ENCODE data around the gene MRPL10.

Gene MRPL10

GRCh38 chr17:47830396-47831002 is 842 bp downstream of the MRPL10 start:
- no peak overlapping the region for H2AFZ ChIP-seq (ENCODE audit: low read length)
- no peaks in the 10 kb centered on the region for H3K27me3 ChIP-seq (replicated peaks; ENCODE audit: insufficient read depth, low read length)
- peak overlapping the region; percentile 71; the same call in 1 of the 2 replicates for H3K9ac ChIP-seq (ENCODE audit: low read length)
- H3K9me2 ChIP-seq (replicated peaks; ENCODE audit: insufficient read depth, low read length): no peaks in the 10 kb centered on the region
- DNase-seq: no peak
- peaks cover 4% of the 10 kb centered on the region; the same call in 1 of the 2 replicates for H3F3A ChIP-seq (ENCODE audit: insufficient read depth, low read length)
- no peaks in the 10 kb centered on the region for H3K9me3 ChIP-seq (replicated peaks; ENCODE audit: insufficient read depth, low read length)
- H3K79me2 ChIP-seq (ENCODE audit: low read length): peaks cover 31% of the 10 kb centered on the region
- no peak for TF ChIP-seq CTCF (IDR thresholded peaks at IDR 0.05; ENCODE audit: low read length)
- no peak for TF ChIP-seq EZH2 (optimal IDR thresholded peaks at IDR 0.05; ENCODE audit: low read depth, low read length)
- TF ChIP-seq EZH2phosphoT487 (IDR thresholded peaks at IDR 0.05; ENCODE audit: low read length): no peak
- H3K36me3 ChIP-seq (replicated peaks; ENCODE audit: insufficient read depth, low read length): no peaks in the 10 kb centered on the region
- peak overlapping the region; percentile 69; the same call in 1 of the 2 replicates for H3K27ac ChIP-seq (ENCODE audit: low read length)
- H3K4me2 ChIP-seq (ENCODE audit: low read depth, low read length): peak overlapping the region; percentile 64
- H3K4me3 ChIP-seq (ENCODE audit: low read length): peak overlapping the region; percentile 83
- H3K4me1 ChIP-seq (ENCODE audit: low read length): peaks cover 14% of the 10 kb centered on the region
- no peaks in the 10 kb centered on the region for H4K20me1 ChIP-seq (ENCODE audit: insufficient read depth, low read length)

- H3F3A ChIP-seq (ENCODE audit: insufficient read depth, low read length): peaks cover 4% of the 10 kb centered on the region; the same call in 1 of the 2 replicates
- peaks cover 14% of the 10 kb centered on the region for H3K4me1 ChIP-seq (ENCODE audit: low read length)
- H3K9me2 ChIP-seq (replicated peaks; ENCODE audit: insufficient read depth, low read length): no peaks in the 10 kb centered on the region
- DNase-seq: peak; percentile 29
- peak overlapping the region; percentile 83; the same call in 1 of the 2 replicates for H3K4me3 ChIP-seq (ENCODE audit: low read length)
- no peaks in the 10 kb centered on the region for H3K36me3 ChIP-seq (replicated peaks; ENCODE audit: insufficient read depth, low read length)
- no peaks in the 10 kb centered on the region for H3K27me3 ChIP-seq (replicated peaks; ENCODE audit: insufficient read depth, low read length)
- H3K79me2 ChIP-seq (ENCODE audit: low read length): peaks cover 31% of the 10 kb centered on the region
- no peak for TF ChIP-seq EZH2phosphoT487 (IDR thresholded peaks at IDR 0.05; ENCODE audit: low read length)
- TF ChIP-seq EZH2 (optimal IDR thresholded peaks at IDR 0.05; ENCODE audit: low read depth, low read length): no peak
- TF ChIP-seq CTCF (IDR thresholded peaks at IDR 0.05; ENCODE audit: low read length): no peak
- H3K9me3 ChIP-seq (replicated peaks; ENCODE audit: insufficient read depth, low read length): no peaks in the 10 kb centered on the region
- peak overlapping the region; percentile 32; the same call in 1 of the 2 replicates for H3K9ac ChIP-seq (ENCODE audit: low read length)
- peak overlapping the region; percentile 69; the same call in 1 of the 2 replicates for H3K27ac ChIP-seq (ENCODE audit: low read length)
- no peak overlapping the region for H2AFZ ChIP-seq (ENCODE audit: low read length)
- H4K20me1 ChIP-seq (ENCODE audit: insufficient read depth, low read length): no peaks in the 10 kb centered on the region
- H3K4me2 ChIP-seq (ENCODE audit: low read depth, low read length): peak overlapping the region; percentile 64; the same call in 1 of the 2 replicates
Observed at GRCh38 chr17:47829870-47830269, 1.5 kb downstream of the MRPL10 start.

- H4K20me1 ChIP-seq (ENCODE audit: insufficient read depth, low read length): no peaks in the 10 kb centered on the region
- no peaks in the 10 kb centered on the region for H3K9me3 ChIP-seq (replicated peaks; ENCODE audit: insufficient read depth, low read length)
- peaks cover 23% of the 10 kb centered on the region for H3K79me2 ChIP-seq (ENCODE audit: low read length)
- no peak overlapping the region for H2AFZ ChIP-seq (ENCODE audit: low read length)
- H3K4me1 ChIP-seq (ENCODE audit: low read length): peaks cover 15% of the 10 kb centered on the region; the same call in 1 of the 2 replicates
- H3K9me2 ChIP-seq (replicated peaks; ENCODE audit: insufficient read depth, low read length): no peaks in the 10 kb centered on the region
- no peak overlapping the region for H3K4me2 ChIP-seq (ENCODE audit: low read depth, low read length)
- H3F3A ChIP-seq (ENCODE audit: insufficient read depth, low read length): no peaks in the 10 kb centered on the region
- no peak overlapping the region for H3K27ac ChIP-seq (ENCODE audit: low read length)
- H3K4me3 ChIP-seq (ENCODE audit: low read length): no peak overlapping the region
- H3K9ac ChIP-seq (ENCODE audit: low read length): no peak overlapping the region
- TF ChIP-seq EZH2 (optimal IDR thresholded peaks at IDR 0.05; ENCODE audit: low read depth, low read length): no peak
- no peak for TF ChIP-seq EZH2phosphoT487 (IDR thresholded peaks at IDR 0.05; ENCODE audit: low read length)
- no peak for TF ChIP-seq CTCF (IDR thresholded peaks at IDR 0.05; ENCODE audit: low read length)
- DNase-seq: no peak
- H3K36me3 ChIP-seq (replicated peaks; ENCODE audit: insufficient read depth, low read length): no peaks in the 10 kb centered on the region
- no peaks in the 10 kb centered on the region for H3K27me3 ChIP-seq (replicated peaks; ENCODE audit: insufficient read depth, low read length)
Observed at GRCh38 chr17:47823519-47823918, 7.8 kb downstream of the MRPL10 start.

Data from MM.1S (cell line).